GM21526 (cell line): Measurements from ENCODE around the gene TBX10.
"Not testable (repeated sequence)": the region's sequence is repeated elsewhere in the genome, so short reads cannot be mapped to it uniquely, and the experiment has no call there.

Source experiments
- ATAC-seq: cut with Tn5 transposase; IDR thresholded peaks from one replicate; pipeline ENCODE4 v1.9.1; 2021; ENCODE audit warnings: moderate library complexity; ENCODE audit not compliant: unreplicated experiment, low FRiP score

TBX10 gene

DNA sequence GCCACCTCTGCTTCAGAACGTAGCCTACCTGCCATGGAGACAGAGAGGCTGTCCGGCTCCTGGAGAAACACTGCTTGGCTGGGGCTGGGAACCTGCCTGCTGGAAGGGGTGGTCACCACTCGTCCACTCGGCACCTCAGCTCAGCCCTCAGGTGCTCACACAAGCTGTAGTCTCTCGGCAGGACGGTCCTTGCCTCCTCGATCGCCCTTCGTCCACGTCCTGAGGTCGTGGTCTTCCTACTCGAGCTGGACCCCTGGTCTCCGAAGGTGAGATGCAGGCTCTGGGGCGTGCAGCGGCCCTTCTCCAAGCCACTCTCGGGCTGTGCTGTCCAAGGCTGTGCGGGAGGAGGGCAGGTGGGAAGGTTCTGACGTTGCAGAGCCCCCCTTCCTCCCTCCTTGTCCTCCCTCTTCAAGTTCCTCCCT lies at the start of gene TBX10:
TSS of gene TBX10 (minus strand) at position 326 of the 422 bp plus-strand sequence. CDS start at position 35, 291 bp downstream.
- no peak for ATAC-seq

DNA sequence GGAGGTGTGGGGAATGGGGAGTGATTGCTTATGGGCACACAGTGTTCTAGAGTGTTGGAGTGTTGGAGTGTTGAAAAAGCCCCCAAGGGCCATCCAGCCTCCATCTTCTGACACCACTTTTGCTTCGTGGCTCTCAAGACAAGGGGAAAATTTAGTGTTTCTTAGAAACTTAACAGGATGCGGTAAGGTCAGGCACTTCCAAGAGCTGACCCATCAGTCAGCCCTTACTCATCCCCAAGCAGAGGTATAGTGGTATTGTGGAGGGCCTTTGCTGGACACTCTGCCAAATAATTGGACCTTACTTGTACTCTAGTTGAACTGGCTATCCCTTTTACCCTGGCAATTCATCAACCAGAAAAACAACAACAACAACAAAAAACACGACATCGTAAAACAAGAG lies 49.6 kb upstream of the TBX10 start:
- no peak for ATAC-seq

GRCh38 chr11:67687986-67688385 lies 48.4 kb upstream of the TBX10 start:
- ATAC-seq: no peak

DNA sequence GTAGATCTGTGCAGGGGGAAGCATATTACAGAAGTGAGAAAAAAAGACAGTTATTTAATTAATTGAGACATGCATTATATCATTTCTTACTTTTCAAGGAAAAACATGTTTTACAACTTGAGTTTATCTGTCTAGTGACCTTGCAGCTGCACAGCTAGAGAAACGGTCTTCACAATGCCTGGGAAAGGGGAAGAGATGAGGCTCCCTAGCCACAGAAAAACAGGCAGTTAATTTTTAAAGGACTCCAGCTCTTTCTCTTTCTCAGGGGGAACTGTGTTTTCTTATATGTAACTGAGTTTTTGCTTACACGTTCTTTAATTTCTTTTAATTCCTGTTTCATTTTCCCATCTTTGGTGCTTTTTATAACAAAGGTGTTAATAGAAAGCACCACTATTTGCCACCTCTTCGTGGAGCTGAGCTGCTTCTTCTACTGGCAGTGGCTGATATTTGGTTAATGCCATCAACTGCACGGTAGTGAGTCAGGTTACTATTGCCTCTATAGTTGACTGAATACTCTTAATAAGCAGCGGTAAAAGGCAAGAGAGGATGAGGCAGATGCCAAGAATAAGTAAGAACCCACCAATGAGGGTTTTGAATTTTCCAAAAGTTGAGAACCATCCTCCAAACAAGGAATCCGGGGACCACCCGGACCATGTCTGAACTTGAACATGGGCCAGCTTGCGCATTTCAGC lies 46.2 kb upstream of the TBX10 start:
- not testable (repeated sequence) for ATAC-seq

- ATAC-seq: not testable (repeated sequence)
Observed at GRCh38 chr11:67682126-67683034, 42.8 kb upstream of the TBX10 start.

DNA sequence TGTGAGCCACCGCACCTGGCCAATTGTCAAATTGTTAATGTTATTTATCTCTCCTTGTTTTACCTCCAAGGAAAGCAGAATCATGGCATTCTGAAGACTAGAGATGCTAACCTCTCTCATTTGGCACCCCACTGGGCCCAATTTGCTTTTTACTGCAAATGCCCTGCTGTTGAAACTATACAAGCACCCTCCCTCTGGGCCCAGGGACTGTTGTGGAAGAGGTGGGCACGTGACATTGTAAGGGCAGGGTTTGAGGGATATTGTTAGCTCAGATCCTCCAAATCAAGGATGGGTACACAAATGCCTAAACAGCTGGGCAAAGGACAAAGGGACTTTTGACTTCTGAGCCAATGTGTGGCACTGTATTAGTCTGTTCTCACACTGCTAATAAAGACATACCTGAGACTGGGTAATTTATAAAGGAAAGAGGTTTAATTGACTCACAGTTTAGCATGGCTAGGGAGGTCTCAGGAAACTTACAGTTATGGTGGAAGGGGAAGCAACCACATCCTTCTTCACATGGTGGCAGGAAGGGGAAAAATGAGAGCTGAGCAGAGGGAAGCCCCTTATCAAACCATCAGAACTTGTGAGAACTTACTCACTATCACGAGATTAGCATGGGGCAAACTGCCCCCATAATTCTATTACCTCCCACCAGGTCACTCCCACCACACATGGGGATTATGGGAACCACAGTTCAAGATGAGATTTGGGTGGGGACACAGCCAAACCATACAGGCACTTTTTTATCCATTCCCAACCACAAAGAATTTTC lies 41.3 kb upstream of the TBX10 start:
- ATAC-seq: no peak

DNA sequence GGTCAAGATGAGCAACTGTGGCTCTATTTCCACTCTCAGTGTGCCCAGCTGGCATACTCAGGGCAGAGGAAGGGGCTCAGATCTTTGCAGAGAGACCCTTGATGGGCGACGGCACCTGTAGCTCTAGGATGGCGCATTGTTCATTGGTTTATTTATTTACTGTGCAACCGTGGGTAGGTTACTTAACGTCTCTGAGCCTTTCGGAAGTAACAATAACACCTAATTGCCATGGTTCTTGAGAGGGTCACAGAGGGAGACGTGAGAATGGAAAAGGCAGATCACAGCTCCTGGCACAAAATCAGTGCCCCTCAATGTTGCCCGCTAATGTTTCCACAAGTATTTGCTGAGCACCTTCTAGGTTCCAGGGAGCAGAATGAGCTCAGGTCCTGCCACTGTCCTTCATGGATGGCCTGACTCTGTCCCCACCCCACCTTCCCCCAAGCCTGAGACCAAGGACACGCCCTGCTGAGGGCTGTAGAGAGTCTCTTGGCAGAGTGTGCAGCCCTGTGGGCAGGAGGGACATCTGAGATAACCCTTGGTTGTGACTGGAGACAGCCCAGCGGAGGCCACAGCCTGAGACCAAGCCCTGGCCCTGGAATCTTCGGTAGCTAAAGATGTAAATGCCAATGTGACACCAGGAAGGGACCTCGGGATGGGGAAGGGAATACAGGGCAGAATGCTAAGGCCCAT lies 35.6 kb upstream of the TBX10 start:
- no peak for ATAC-seq

DNA sequence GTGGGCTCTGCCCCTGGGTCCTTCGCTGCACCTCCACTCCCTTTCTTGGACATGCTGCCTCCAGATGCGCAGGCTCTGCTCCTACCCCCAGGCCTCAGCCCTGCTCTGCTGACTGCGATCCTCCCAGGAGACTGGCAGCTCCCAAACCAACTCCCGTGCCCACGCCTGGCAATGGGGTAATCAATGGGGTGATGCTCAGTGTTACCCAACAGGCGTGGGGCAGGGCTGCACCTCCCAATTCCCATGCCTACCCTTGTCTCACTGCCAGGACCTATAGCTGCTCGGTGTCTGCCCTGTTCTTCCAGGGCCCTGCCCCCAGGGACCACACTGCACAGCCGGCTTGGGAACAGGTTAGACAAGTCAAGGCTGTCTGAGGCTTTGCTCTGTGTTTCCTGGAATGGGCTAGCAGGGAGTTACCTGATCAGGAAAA lies 34.9 kb upstream of the TBX10 start, which contains the start of gene ALDH3B2:
TSS of gene ALDH3B2 (minus strand) at position 182 of the 430 bp plus-strand sequence. CDS start 7,688 bp downstream, outside the sequence.
- ATAC-seq: no peak

DNA sequence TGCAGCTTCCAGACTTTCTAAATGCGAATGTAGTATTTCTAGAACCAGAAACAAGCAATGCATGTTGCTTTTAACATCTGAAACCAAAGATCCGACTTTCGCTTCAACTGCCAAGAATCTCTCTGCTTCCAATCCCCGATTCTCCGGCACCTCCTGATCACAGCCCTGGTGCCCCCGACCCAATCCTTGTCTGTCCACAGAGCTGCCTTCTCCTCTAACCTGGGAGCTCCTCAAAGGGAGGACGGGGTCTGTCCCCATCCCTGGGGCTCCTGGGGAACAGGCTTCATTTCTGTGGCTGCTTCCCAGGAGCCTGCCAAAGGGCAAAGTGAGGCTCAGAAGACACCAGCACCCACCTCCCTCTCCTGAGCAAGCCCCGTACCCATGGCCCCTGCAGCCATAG lies 34.3 kb upstream of the TBX10 start:
- ATAC-seq: no peak

GRCh38 chr11:67673358-67673757 lies 33.8 kb upstream of the TBX10 start:
- no peak for ATAC-seq

DNA sequence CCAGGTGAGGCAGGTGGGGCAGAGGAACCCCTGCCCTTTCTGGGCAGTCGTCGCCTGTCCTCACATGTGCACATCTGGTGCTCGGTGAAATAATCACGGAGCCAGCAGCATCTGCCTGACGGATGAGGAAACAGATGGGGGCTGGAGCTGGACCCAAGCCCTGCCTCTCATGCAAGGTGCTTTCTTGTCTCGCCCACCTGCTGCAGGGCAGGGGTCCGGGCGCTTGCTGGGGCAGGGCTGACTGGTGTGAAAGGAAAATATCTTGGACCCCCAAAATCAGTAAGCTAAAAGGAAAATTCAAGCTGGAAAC lies 31.6 kb upstream of the TBX10 start:
- no peak for ATAC-seq

DNA sequence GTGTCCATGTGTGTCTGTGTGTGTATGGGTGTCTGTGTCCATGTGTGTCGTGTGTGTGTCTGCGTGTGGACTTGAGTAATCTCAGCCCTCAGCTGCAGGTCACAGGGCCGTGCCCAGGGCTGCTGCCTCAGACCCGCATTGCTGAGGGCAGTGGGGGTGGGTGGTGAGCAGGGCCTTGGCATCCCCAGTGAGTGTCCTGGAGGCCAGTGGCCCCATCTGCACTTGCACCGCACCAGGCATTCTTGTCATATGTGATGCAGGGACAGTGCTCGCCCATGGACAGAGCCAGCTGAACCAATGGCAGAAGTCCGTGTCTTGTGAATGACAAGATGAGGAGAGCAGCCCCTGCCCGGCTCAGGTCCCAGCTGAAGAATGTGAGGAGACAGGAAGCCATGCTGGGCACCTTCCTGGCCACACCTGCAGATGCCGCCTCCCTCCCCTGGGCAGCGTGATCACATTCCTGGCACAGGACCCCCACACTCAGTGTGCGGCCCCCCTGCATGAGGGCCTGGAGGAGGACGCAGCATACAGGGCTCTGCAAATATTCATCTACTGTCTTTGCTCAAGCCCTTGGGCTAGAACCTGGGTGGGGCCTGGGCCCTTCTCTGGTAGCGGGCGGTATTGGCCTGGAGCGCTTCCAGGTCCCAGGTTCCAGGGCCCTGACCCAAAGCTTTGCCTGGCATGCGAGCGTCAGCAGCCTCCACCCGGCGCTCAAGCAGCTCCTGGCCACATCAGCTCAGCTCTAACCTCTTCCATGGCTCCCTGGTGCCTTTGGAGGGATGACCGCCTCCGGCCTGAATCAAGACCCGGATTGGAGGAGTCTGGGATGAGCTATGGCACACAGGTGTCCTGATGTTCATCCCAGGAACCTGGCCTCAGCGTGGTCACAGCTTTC lies 31.0 kb upstream of the TBX10 start:
- ATAC-seq: no peak

- no peak for ATAC-seq
Observed at GRCh38 chr11:67668192-67668551, 28.6 kb upstream of the TBX10 start.

- no peak for ATAC-seq
Observed at GRCh38 chr11:67667490-67668191, 28.1 kb upstream of the TBX10 start.

- ATAC-seq: no peak
Observed at GRCh38 chr11:67666676-67667489, 27.3 kb upstream of the TBX10 start.

- ATAC-seq: no peak
Observed at GRCh38 chr11:67666303-67666645, 26.7 kb upstream of the TBX10 start.

DNA sequence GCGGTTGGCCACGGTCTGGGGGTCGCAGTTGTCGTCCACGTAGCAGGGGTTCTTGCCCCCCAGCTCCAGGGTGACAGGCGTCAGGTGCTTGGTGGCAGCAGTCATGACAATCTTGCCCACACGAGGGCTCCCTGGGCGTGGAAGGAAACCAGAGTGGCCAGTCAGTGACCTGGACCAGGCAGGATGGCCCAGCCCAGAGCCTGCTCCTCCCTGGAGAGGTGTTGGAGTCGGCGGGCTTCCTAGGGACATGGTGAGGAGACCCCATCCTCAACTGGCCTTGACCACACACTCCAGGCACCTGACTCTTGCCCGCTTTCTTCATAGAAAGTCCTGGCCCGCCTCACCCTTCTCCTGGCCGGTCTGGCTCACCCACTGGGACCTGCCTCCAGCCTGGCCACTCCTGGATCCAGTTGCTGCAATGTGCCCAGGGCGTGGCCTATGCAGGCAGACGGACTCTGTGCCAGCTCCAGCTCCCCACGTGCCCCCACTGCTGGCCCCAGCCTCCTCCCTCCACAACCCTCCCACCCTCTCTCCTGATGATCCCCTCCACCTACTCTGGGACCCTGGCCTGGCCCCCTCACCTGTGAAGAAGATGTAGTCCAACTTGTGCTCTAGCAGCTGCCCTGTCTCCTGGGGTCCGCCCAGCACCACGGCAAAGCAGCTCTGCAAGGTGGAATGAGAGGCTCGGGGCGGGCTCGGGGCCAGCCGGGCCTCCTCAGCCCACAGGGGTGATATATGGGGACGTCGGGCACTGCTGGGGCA lies 26.2 kb upstream of the TBX10 start:
- ATAC-seq: no peak
